HuH-7.5 (cell line): ENCODE results near the gene SEMA4C.
A peak's percentile ranks its signal among the peaks of the same experiment; 100 is the strongest.

Experiments used
- DNase-seq: peaks from one replicate; pipeline ENCODE4 v3.0.0; 2011; ENCODE audit warnings: low spot score

The SEMA4C gene

GRCh38 chr2:96819876-96820511 lies 49.9 kb downstream of the SEMA4C start:
- no peak for DNase-seq

GRCh38 chr2:96819128-96819875 lies 50.6 kb downstream of the SEMA4C start:
- DNase-seq: peak; percentile 94

- no peak for DNase-seq
Measured at GRCh38 chr2:96817882-96818281, 52.0 kb downstream of the SEMA4C start.

- DNase-seq: no peak
Measured at GRCh38 chr2:96816836-96817702, 52.8 kb downstream of the SEMA4C start.

- peak; percentile 100 for DNase-seq
Measured at GRCh38 chr2:96816127-96816835, 53.6 kb downstream of the SEMA4C start, which contains the start of gene CNNM3. TSS of gene CNNM3 (plus strand) at chr2:96816268. CDS start at chr2:96816278, 10 bp downstream.

- DNase-seq: peak; percentile 81
Measured at GRCh38 chr2:96815326-96816126, 54.4 kb downstream of the SEMA4C start.

GRCh38 chr2:96813656-96814055 lies 56.2 kb downstream of the SEMA4C start:
- DNase-seq: no peak

GRCh38 chr2:96811917-96812316 lies 58.0 kb downstream of the SEMA4C start:
- DNase-seq: no peak

- DNase-seq: no peak
Measured at GRCh38 chr2:96810783-96811192, 59.1 kb downstream of the SEMA4C start.

GRCh38 chr2:96809951-96810782 lies 59.7 kb downstream of the SEMA4C start:
- DNase-seq: no peak
